Measurements from ENCODE around the gene MARCHF11.

The MARCHF11 gene

DNA sequence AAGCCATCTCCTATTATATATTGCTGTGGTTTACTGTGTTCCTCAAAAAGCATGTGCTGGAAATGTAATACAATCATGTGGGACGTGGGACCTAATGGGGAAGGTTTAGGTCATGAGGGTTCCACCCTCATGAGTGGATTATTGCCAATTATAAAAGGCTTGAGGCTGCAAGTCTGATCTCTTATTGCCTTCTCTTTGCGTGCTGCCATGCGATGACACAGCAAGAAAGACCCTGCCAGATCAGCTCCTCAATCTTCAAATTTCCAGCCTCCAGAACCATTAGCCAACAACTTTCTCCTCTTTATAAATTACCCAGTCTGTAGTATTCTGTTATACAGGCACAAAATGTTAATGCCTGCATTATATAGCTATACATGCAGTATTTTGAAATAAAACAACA, 45.4 kb downstream of the MARCHF11 start:
- Histone ChIP-seq H3K27me3 (ENCODE audit: insufficient read depth, low read depth) (no peaks in the 10 kb centered on the region), H4K20me1 (ENCODE audit: insufficient read depth) (no peaks in the 10 kb centered on the region), H3K79me2 (ENCODE audit: insufficient read depth, low read depth) (no peaks in the 10 kb centered on the region), H3K27ac (no peak overlapping the region), H3K4me2 (no peak overlapping the region), H3K4me1 (ENCODE audit: low read depth, poor library complexity, severe bottlenecking) (no peaks in the 10 kb centered on the region), H3K4me3 (IDR thresholded peaks at IDR 0.05; ENCODE audit: insufficient read depth, low read depth, low read length) (no peak overlapping the region), H3K9ac (no peak overlapping the region), H3K36me3 (ENCODE audit: insufficient read depth) (no peaks in the 10 kb centered on the region), H2AFZ (ENCODE audit: low read depth) (no peak overlapping the region)
- TF ChIP-seq, protein P1, sequence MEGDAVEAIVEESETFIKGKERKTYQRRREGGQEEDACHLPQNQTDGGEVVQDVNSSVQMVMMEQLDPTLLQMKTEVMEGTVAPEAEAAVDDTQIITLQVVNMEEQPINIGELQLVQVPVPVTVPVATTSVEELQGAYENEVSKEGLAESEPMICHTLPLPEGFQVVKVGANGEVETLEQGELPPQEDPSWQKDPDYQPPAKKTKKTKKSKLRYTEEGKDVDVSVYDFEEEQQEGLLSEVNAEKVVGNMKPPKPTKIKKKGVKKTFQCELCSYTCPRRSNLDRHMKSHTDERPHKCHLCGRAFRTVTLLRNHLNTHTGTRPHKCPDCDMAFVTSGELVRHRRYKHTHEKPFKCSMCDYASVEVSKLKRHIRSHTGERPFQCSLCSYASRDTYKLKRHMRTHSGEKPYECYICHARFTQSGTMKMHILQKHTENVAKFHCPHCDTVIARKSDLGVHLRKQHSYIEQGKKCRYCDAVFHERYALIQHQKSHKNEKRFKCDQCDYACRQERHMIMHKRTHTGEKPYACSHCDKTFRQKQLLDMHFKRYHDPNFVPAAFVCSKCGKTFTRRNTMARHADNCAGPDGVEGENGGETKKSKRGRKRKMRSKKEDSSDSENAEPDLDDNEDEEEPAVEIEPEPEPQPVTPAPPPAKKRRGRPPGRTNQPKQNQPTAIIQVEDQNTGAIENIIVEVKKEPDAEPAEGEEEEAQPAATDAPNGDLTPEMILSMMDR (conservative IDR thresholded peaks at IDR 0.05; ENCODE audit: low read depth, low read length), result no peak

DNA sequence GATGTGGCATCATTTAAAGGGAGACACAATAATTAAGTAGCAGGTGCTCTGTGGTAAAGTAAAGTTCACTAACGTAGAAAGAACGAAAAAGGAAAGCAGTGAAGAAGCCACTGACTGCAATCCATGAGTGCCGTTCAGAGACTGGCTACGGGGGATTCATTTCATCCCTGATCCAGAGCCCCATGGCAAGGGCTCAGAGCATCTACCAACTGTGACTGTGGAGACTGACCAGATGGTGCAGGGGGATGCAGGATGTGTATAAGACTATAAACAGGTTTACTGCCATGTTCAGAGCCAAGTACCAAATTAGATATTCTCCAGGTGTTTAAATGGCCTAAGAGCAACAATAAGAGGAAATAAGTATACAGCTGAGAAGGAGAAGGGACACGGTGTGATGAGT, 47.7 kb downstream of the MARCHF11 start:
- H3K27ac ChIP-seq, result no peak overlapping the region
- H3K4me3 ChIP-seq (IDR thresholded peaks at IDR 0.05; ENCODE audit: insufficient read depth, low read depth, low read length), result no peak overlapping the region
- H3K79me2 ChIP-seq (ENCODE audit: insufficient read depth, low read depth), result no peaks in the 10 kb centered on the region
- H3K27me3 ChIP-seq (ENCODE audit: insufficient read depth, low read depth), result no peaks in the 10 kb centered on the region
- H2AFZ ChIP-seq (ENCODE audit: low read depth), result no peak overlapping the region
- no peaks in the 10 kb centered on the region for H4K20me1 ChIP-seq (ENCODE audit: insufficient read depth)
- TF ChIP-seq, protein P1 (conservative IDR thresholded peaks at IDR 0.05; ENCODE audit: low read depth, low read length), result no peak
- H3K4me1 ChIP-seq (ENCODE audit: low read depth, poor library complexity, severe bottlenecking), result no peaks in the 10 kb centered on the region
- no peak overlapping the region for H3K4me2 ChIP-seq
- H3K9ac ChIP-seq, result no peak overlapping the region
- no peaks in the 10 kb centered on the region for H3K36me3 ChIP-seq (ENCODE audit: insufficient read depth)

DNA sequence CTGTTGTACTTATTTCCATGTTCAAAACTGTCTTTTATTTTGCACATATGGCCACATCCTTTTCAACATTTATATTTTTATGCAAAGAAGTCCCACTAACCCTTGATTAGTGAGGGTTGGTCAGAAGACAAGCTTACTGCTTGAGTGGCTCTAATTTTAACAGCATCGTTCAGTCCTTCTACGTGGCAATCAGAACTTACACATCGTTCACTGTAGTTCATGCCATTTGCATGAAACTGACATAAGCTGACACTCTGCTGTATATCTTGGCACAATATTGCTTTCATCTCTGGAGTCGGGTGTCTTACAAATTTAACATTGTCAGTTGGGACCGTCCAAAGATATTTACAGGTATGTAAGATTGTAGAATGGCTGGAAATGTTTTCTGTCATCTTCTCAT, 50.6 kb downstream of the MARCHF11 start:
- TF ChIP-seq, protein P1 (conservative IDR thresholded peaks at IDR 0.05; ENCODE audit: low read depth, low read length), result no peak
- Histone ChIP-seq H3K4me1 (ENCODE audit: low read depth, poor library complexity, severe bottlenecking) (no peaks in the 10 kb centered on the region), H4K20me1 (ENCODE audit: insufficient read depth) (no peaks in the 10 kb centered on the region), H3K79me2 (ENCODE audit: insufficient read depth, low read depth) (no peaks in the 10 kb centered on the region), H3K4me3 (IDR thresholded peaks at IDR 0.05; ENCODE audit: insufficient read depth, low read depth, low read length) (no peak overlapping the region), H3K9ac (no peak overlapping the region), H3K27me3 (ENCODE audit: insufficient read depth, low read depth) (no peaks in the 10 kb centered on the region), H3K36me3 (ENCODE audit: insufficient read depth) (no peaks in the 10 kb centered on the region), H3K27ac (no peak overlapping the region), H2AFZ (ENCODE audit: low read depth) (no peak overlapping the region), H3K4me2 (no peak overlapping the region)

DNA sequence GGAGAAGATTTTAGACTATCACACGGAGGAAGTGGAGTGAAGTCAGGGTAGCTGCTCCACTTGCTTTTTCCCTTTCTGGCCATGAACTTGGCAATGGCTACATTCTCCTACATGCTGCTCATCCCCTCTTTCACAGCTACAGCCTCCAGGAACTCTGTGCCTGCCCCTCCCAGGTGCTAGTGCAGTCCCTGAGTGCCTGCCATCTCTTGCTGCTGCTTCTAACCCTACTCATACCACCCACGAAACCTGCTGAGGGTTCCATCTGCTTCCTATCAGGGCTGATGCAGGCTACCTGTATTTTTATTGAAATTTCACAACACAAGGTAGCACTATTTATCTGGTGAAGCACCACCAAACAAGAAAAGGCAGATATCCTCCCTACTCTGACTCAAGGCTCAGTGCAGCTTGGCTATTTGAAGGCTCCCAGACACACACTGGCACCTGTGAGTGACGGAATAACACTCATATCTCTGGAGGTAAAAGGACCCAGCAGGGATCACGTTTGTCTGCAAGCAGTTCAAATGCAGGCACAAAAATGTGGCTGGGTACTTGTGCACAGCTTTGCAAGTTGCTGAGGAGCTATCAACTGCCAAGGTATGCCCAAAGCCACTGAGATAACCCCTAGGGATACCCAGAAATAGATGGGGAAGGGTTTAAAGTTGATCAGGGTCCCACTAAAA, 51.6 kb downstream of the MARCHF11 start:
- H3K27me3 ChIP-seq (ENCODE audit: insufficient read depth, low read depth), result no peaks in the 10 kb centered on the region
- H4K20me1 ChIP-seq (ENCODE audit: insufficient read depth), result no peaks in the 10 kb centered on the region
- no peak overlapping the region for H3K4me3 ChIP-seq (IDR thresholded peaks at IDR 0.05; ENCODE audit: insufficient read depth, low read depth, low read length)
- TF ChIP-seq, protein P1 (conservative IDR thresholded peaks at IDR 0.05; ENCODE audit: low read depth, low read length), result no peak
- no peaks in the 10 kb centered on the region for H3K36me3 ChIP-seq (ENCODE audit: insufficient read depth)
- no peak overlapping the region for H3K9ac ChIP-seq
- H3K4me1 ChIP-seq (ENCODE audit: low read depth, poor library complexity, severe bottlenecking), result no peaks in the 10 kb centered on the region
- H3K27ac ChIP-seq, result no peak overlapping the region
- no peak overlapping the region for H3K4me2 ChIP-seq
- H3K79me2 ChIP-seq (ENCODE audit: insufficient read depth, low read depth), result no peaks in the 10 kb centered on the region
- no peak overlapping the region for H2AFZ ChIP-seq (ENCODE audit: low read depth)

Data from KMS-11 (cell line).